Upper lobe of left lung (tissue), 4 donors: ENCODE data around the gene CACNB2.

ENCODE experiments used
- EP300 ChIP-seq, 4 donors: sonication (generic); formaldehyde crosslinking; IDR thresholded peaks; one replicate each; pipeline ENCODE4 v1.5.1; 2017; ENCODE audit warnings: antibody characterized with exemption in 4 of 4, control low read depth in 2 of 4
- POLR2A ChIP-seq, 4 donors: fragments of 450-650 bp; IDR thresholded peaks; one replicate each; pipeline ENCODE4 v1.5.1; 2016 to 2017; ENCODE audit warnings: antibody characterized with exemption in 4 of 4, mild to moderate bottlenecking in 2 of 4
- POLR2AphosphoS5 ChIP-seq, 2 donors: sonication (generic); formaldehyde crosslinking; IDR thresholded peaks; one replicate each; pipeline ENCODE4 v1.5.1; 2017; ENCODE audit warnings: antibody characterized with exemption in 2 of 2
- TF ChIP-seq, protein P1 (sequence below), 6 experiments: fragments of 450-650 bp in 4 of 6; fragments of 200-600 bp in 2 of 6; sonication (generic) in 2 of 6; IDR thresholded peaks; one replicate each; pipeline ENCODE4 v1.5.1; 2016 to 2019; ENCODE audit warnings: antibody characterized with exemption in 6 of 6

DNA sequence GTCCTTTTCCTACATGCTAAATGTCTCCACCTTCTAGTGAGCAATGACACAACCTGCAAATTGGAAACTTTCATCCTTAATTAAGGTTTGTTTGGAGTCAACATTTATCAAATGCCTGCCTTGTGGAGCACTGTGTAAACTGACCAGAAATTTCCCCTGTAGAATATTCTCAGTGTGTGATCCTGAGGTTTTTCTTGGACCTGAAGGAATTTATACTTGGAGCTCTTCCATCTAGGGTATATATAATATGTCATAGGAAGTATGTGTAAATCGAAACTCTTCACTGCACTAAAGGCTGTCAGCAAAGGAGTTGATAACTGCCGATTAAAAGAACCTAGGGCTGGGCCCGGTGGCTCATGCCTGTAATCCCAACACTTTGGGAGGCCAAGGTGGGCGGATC, 358.8 kb downstream of the CACNB2 start:
- no peak for TF ChIP-seq POLR2A (IDR thresholded peaks at IDR 0.05)
- TF ChIP-seq, protein P1, sequence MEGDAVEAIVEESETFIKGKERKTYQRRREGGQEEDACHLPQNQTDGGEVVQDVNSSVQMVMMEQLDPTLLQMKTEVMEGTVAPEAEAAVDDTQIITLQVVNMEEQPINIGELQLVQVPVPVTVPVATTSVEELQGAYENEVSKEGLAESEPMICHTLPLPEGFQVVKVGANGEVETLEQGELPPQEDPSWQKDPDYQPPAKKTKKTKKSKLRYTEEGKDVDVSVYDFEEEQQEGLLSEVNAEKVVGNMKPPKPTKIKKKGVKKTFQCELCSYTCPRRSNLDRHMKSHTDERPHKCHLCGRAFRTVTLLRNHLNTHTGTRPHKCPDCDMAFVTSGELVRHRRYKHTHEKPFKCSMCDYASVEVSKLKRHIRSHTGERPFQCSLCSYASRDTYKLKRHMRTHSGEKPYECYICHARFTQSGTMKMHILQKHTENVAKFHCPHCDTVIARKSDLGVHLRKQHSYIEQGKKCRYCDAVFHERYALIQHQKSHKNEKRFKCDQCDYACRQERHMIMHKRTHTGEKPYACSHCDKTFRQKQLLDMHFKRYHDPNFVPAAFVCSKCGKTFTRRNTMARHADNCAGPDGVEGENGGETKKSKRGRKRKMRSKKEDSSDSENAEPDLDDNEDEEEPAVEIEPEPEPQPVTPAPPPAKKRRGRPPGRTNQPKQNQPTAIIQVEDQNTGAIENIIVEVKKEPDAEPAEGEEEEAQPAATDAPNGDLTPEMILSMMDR (IDR thresholded peaks at IDR 0.05) = no peak
- TF ChIP-seq EP300 (IDR thresholded peaks at IDR 0.05) = no peak
- TF ChIP-seq POLR2AphosphoS5 (IDR thresholded peaks at IDR 0.05) = no peak
